AG04450 (cell line): ENCODE measurements around the gene ONECUT3. TPM values are rescaled to one million over a fixed set of nuclear protein-coding genes. Genes with fewer than 3 reads are reported as not detected.

Experiments used
- CTCF ChIA-PET: fragments of 300-600, 350-600 bp; formaldehyde crosslinking; extraction: SDS; loops from one replicate; lab custom pipeline; 2022; ENCODE audit warnings: antibody characterized with exemption, inconsistent platforms; lab: Charles Lee
- POLR2A ChIA-PET: fragments of 350-600 bp; formaldehyde crosslinking; extraction: SDS; loops from one replicate; lab custom pipeline; 2021; ENCODE audit warnings: antibody characterized with exemption, inconsistent platforms; lab: Yijun Ruan, JAX
- DNase-seq: peaks from one replicate; pipeline ENCODE4 v3.0.0-alpha.2; 2011; ENCODE audit warnings: low read depth, low spot score
- H3K27ac ChIP-seq: one replicate; pipeline ENCODE4 v1.5.1; 2012; ENCODE audit warnings: low read depth, low read length, control low read depth
- H3K27me3 ChIP-seq: one replicate; pipeline ENCODE4 v1.6.0; 2012; ENCODE audit warnings: low read length; ENCODE audit not compliant: control insufficient read depth, insufficient read depth
- H3K4me3 ChIP-seq: 2 replicates; pipeline ENCODE4 v1.5.1; 2011; ENCODE audit warnings: mild to moderate bottlenecking, low read depth, low read length, control low read depth
- H3K9me3 ChIP-seq: 2 replicates; pipeline ENCODE4 v1.5.1; 2012; ENCODE audit warnings: low read length; ENCODE audit not compliant: control insufficient read depth, insufficient read depth
- CTCF ChIP-seq: IDR thresholded peaks from 2 replicates; pipeline ENCODE4 v1.5.1; 2011; ENCODE audit warnings: low read depth, low read length, control low read depth, inconsistent platforms
- polyA plus RNA-seq: library from polyadenylated mRNA; depleted of rRNA; stranded (reverse); fragments of >200 nt; gene quantifications from 2 replicates; pipeline ENCODE4 v1.2.3, GENCODE V29; 2011

The ONECUT3 gene
- polyA plus RNA-seq, 1 experiment = not detected

- ChIA-PET POLR2A (no interaction called here), CTCF (no interaction called here)
- Histone ChIP-seq H3K9me3 (no peaks in the 10 kb centered on the region), H3K4me3 (no peak overlapping the region), H3K27ac (no peak overlapping the region), H3K27me3 (peaks cover 10% of the 10 kb centered on the region)
- no peak for TF ChIP-seq CTCF
- DNase-seq = no peak
Observed at GRCh38 chr19:1713170-1713569, 40.1 kb upstream of the ONECUT3 start.

GRCh38 chr19:1715540-1715939 is 37.8 kb upstream of the ONECUT3 start:
- no peak for DNase-seq
- CTCF ChIA-PET = interaction anchor here (1.1 kb wide), 1 partner anchor 43 kb away, joined by 4 read pairs; no protein-coding TSS in a partner anchor
- Histone ChIP-seq H3K9me3 (no peaks in the 10 kb centered on the region; the same call in 1 of the 2 replicates), H3K27me3 (peaks cover 23% of the 10 kb centered on the region), H3K27ac (no peak overlapping the region), H3K4me3 (no peak overlapping the region)
- POLR2A ChIA-PET = no interaction called here
- no peak for TF ChIP-seq CTCF

- no peak for TF ChIP-seq CTCF
- H3K27ac ChIP-seq = no peak overlapping the region
- CTCF ChIA-PET = no interaction called here
- H3K27me3 ChIP-seq = peaks cover 26% of the 10 kb centered on the region
- DNase-seq = no peak
- POLR2A ChIA-PET = no interaction called here
- no peak overlapping the region for H3K4me3 ChIP-seq
- no peaks in the 10 kb centered on the region; the same call in 1 of the 2 replicates for H3K9me3 ChIP-seq
Observed at GRCh38 chr19:1717200-1717969, 35.9 kb upstream of the ONECUT3 start.

GRCh38 chr19:1717970-1718264 is 35.4 kb upstream of the ONECUT3 start:
- TF ChIP-seq CTCF = no peak
- DNase-seq = no peak
- Histone ChIP-seq H3K27ac (no peak overlapping the region), H3K9me3 (no peaks in the 10 kb centered on the region; the same call in 1 of the 2 replicates), H3K27me3 (peaks cover 28% of the 10 kb centered on the region), H3K4me3 (no peak overlapping the region)
- ChIA-PET POLR2A (no interaction called here), CTCF (no interaction called here)

- ChIA-PET POLR2A (no interaction called here), CTCF (no interaction called here)
- Histone ChIP-seq H3K9me3 (no peaks in the 10 kb centered on the region; the same call in 1 of the 2 replicates), H3K27me3 (peaks cover 26% of the 10 kb centered on the region), H3K4me3 (no peak overlapping the region), H3K27ac (no peak overlapping the region)
- no peak for TF ChIP-seq CTCF
- no peak for DNase-seq
Observed at GRCh38 chr19:1718420-1719291, 34.6 kb upstream of the ONECUT3 start.
